ENCODE data around the gene CIDEB. TPM values are rescaled to one million over a fixed set of nuclear protein-coding genes. Genes with fewer than 3 reads are reported as not detected.

Gene CIDEB
- total RNA-seq, 1 donor from 2014 or later = 4.9 TPM

- peaks cover 54% of the 10 kb centered on the region for H3K27me3 Mint-ChIP-seq
- H3K27ac Mint-ChIP-seq = no peak overlapping the region
- no peak for DNase-seq (ENCODE audit: extremely low spot score, unreplicated experiment)
- H3K9me3 Mint-ChIP-seq = no peaks in the 10 kb centered on the region
- H3K36me3 Mint-ChIP-seq = no peaks in the 10 kb centered on the region
- H3K4me1 Mint-ChIP-seq (ENCODE audit: unreplicated experiment) = peaks cover 8% of the 10 kb centered on the region
- TF ChIP-seq, protein P1, sequence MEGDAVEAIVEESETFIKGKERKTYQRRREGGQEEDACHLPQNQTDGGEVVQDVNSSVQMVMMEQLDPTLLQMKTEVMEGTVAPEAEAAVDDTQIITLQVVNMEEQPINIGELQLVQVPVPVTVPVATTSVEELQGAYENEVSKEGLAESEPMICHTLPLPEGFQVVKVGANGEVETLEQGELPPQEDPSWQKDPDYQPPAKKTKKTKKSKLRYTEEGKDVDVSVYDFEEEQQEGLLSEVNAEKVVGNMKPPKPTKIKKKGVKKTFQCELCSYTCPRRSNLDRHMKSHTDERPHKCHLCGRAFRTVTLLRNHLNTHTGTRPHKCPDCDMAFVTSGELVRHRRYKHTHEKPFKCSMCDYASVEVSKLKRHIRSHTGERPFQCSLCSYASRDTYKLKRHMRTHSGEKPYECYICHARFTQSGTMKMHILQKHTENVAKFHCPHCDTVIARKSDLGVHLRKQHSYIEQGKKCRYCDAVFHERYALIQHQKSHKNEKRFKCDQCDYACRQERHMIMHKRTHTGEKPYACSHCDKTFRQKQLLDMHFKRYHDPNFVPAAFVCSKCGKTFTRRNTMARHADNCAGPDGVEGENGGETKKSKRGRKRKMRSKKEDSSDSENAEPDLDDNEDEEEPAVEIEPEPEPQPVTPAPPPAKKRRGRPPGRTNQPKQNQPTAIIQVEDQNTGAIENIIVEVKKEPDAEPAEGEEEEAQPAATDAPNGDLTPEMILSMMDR (conservative IDR thresholded peaks at IDR 0.05) = no peak
- H3K4me3 Mint-ChIP-seq = no peak overlapping the region
These were observed 13.6 kb upstream of the CIDEB start for GRCh38 chr14:24321212-24321975.

GRCh38 chr14:24317141-24317928 lies 9.6 kb upstream of the CIDEB start:
- DNase-seq (ENCODE audit: extremely low spot score, unreplicated experiment) = no peak
- Mint-ChIP-seq H3K4me1 (ENCODE audit: unreplicated experiment) (peaks cover 8% of the 10 kb centered on the region), H3K36me3 (no peaks in the 10 kb centered on the region), H3K4me3 (no peak overlapping the region), H3K27ac (no peak overlapping the region), H3K27me3 (peaks cover 50% of the 10 kb centered on the region), H3K9me3 (no peaks in the 10 kb centered on the region)
- TF ChIP-seq, protein P1 (conservative IDR thresholded peaks at IDR 0.05) = no peak

DNA sequence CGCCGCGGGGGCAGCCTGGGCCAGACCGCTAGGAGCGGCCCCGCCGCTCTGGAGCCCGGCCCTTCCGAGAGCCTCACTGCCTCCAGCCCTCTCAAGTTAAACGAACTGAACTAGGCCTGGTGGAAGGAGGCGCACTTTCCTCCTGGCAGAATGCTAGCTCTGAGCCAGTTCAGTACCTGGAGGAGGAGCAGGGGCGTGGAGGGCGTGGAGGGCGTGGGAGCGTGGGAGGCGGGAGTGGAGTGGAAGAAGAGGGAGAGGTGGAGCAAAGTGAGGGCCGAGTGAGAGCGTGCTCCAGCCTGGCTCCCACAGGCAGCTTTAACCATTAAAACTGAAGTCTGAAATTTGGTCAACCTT lies 8.8 kb upstream of the CIDEB start:
- DNase-seq (ENCODE audit: extremely low spot score, unreplicated experiment) = no peak
- H3K27me3 Mint-ChIP-seq = peaks cover 44% of the 10 kb centered on the region
- H3K4me1 Mint-ChIP-seq (ENCODE audit: unreplicated experiment) = peaks cover 8% of the 10 kb centered on the region
- no peak overlapping the region for H3K4me3 Mint-ChIP-seq
- no peaks in the 10 kb centered on the region for H3K9me3 Mint-ChIP-seq
- no peaks in the 10 kb centered on the region for H3K36me3 Mint-ChIP-seq
- no peak overlapping the region for H3K27ac Mint-ChIP-seq
- TF ChIP-seq, protein P1 (conservative IDR thresholded peaks at IDR 0.05) = no peak

DNA sequence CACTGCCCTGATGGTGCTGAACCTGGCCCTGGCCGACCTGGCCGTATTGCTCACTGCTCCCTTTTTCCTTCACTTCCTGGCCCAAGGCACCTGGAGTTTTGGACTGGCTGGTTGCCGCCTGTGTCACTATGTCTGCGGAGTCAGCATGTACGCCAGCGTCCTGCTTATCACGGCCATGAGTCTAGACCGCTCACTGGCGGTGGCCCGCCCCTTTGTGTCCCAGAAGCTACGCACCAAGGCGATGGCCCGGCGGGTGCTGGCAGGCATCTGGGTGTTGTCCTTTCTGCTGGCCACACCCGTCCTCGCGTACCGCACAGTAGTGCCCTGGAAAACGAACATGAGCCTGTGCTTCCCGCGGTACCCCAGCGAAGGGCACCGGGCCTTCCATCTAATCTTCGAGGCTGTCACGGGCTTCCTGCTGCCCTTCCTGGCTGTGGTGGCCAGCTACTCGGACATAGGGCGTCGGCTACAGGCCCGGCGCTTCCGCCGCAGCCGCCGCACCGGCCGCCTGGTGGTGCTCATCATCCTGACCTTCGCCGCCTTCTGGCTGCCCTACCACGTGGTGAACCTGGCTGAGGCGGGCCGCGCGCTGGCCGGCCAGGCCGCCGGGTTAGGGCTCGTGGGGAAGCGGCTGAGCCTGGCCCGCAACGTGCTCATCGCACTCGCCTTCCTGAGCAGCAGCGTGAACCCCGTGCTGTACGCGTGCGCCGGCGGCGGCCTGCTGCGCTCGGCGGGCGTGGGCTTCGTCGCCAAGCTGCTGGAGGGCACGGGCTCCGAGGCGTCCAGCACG lies 8.2 kb upstream of the CIDEB start:
- no peak overlapping the region for H3K27ac Mint-ChIP-seq
- no peak for DNase-seq (ENCODE audit: extremely low spot score, unreplicated experiment)

DNA sequence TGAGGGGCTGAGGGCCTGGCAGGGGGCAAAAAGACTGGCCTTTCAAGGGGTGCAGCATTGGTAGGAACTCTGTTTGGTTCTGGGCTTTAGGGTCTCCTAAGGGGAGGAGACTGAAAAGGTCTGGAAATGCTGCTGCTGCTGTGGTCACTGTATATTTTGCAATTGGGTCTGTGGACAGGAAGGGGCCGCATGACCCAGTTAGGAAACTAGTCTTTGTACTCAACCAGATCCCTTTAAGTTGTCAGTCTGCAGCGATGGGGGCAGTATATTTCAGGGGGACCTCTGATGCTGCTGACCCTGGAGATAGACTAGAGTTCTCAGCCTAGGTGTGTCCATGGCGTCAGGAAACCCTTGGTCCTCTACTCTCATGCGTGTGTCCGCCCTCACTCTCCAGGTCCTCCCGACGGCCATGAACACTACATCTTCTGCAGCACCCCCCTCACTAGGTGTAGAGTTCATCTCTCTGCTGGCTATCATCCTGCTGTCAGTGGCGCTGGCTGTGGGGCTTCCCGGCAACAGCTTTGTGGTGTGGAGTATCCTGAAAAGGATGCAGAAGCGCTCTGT lies 7.5 kb upstream of the CIDEB start:
- no peaks in the 10 kb centered on the region for H3K36me3 Mint-ChIP-seq
- H3K4me1 Mint-ChIP-seq (ENCODE audit: unreplicated experiment) = peaks cover 8% of the 10 kb centered on the region
- H3K27ac Mint-ChIP-seq = no peak overlapping the region
- no peak overlapping the region for H3K4me3 Mint-ChIP-seq
- TF ChIP-seq, protein P1 (conservative IDR thresholded peaks at IDR 0.05) = no peak
- no peak for DNase-seq (ENCODE audit: extremely low spot score, unreplicated experiment)
- H3K27me3 Mint-ChIP-seq = peaks cover 41% of the 10 kb centered on the region
- H3K9me3 Mint-ChIP-seq = no peaks in the 10 kb centered on the region

More for the DNA sequence above, 8.2 kb upstream of the CIDEB start:
- TF ChIP-seq, protein P1 (conservative IDR thresholded peaks at IDR 0.05) = no peak
- Mint-ChIP-seq H3K4me3 (no peak overlapping the region), H3K4me1 (ENCODE audit: unreplicated experiment) (peaks cover 8% of the 10 kb centered on the region), H3K9me3 (no peaks in the 10 kb centered on the region), H3K36me3 (no peaks in the 10 kb centered on the region), H3K27me3 (peaks cover 43% of the 10 kb centered on the region)
